Adrenal gland (tissue), 12 donors: Measurements from ENCODE around the gene VGLL3. TPM values are rescaled to one million over a fixed set of nuclear protein-coding genes. Genes with fewer than 3 reads are reported as not detected.

Experiments
- DNase-seq, 7 donors: peaks; one replicate each; pipeline ENCODE4 v3.0.0-alpha.2; 2019 to 2020
- H3K27ac ChIP-seq, 5 donors: fragments of 200-600 bp; sonication (generic) in 4 of 5; 1 replicate in 3 of 5; 2 replicates in 2 of 5; pipeline versions ENCODE4 v1.5.1 to v1.8.0; 2016 to 2020; ENCODE audit warnings: mild to moderate bottlenecking in 1 of 5
- H3K27me3 ChIP-seq: fragments of 200-600 bp; 2 replicates; pipeline ENCODE4 v1.8.0; 2021
- H3K36me3 ChIP-seq, 2 donors: fragments of 200-600 bp; replicated peaks in 1 of 2; 1 replicate in 1 of 2; 2 replicates in 1 of 2; pipeline versions ENCODE4 v1.5.1 to v1.8.0; 2018 to 2022
- H3K4me1 ChIP-seq, 2 donors: fragments of 200-600 bp; replicated peaks in 1 of 2; 1 replicate in 1 of 2; 2 replicates in 1 of 2; pipeline versions ENCODE4 v1.5.1 to v1.8.0; 2018 to 2021
- H3K4me3 ChIP-seq, 4 donors: fragments of 200-600 bp; sonication (generic) in 3 of 4; one replicate each; pipeline ENCODE4 v1.5.1; 2016 to 2018
- H3K9me3 ChIP-seq, 3 donors: fragments of 200-600 bp; sonication (generic) in 1 of 3; replicated peaks in 1 of 3; 1 replicate in 2 of 3; 2 replicates in 1 of 3; pipeline versions ENCODE4 v1.5.1 to v1.8.0; 2016 to 2021
- CTCF ChIP-seq, 6 experiments: fragments of 450-650 bp in 4 of 6; fragments of 200-600 bp in 2 of 6; sonication (generic) in 1 of 6; IDR thresholded peaks; 1 replicate in 5 of 6; 2 replicates in 1 of 6; pipeline versions ENCODE4 v1.5.1 to v1.8.0; 2016 to 2021; ENCODE audit warnings: antibody characterized with exemption in 6 of 6, mild to moderate bottlenecking in 2 of 6, moderate library complexity in 1 of 6
- POLR2A ChIP-seq, 2 donors: fragments of 450-650 bp; IDR thresholded peaks; one replicate each; pipeline ENCODE4 v1.6.1; 2017; ENCODE audit warnings: antibody characterized with exemption in 2 of 2, mild to moderate bottlenecking in 2 of 2, moderate library complexity in 1 of 2
- WGBS, 4 donors: extraction: QIAGEN DNeasy Blood & Tissue Kit in 2 of 4; methylation state at CpG; one replicate each; pipeline versions ENCODE4 v1.1.5 to v1.1.7; 2013 to 2017; 5-methylcytosine and 5-hydroxymethylcytosine counted together
- intact Hi-C, 2 donors: fragments of 100-400 bp; cut with DNase I; formaldehyde crosslinking; loops; one replicate each; pipeline versions ENCODE4 v1.14.1 to v1.15.0; 2022 to 2023
- polyA plus RNA-seq, 3 donors: library from polyadenylated mRNA; stranded (reverse); fragments of 200-250 nt in 2 of 3; fragments of 350-450 nt in 1 of 3; fragmentation: Illumina TruSeq in 1 of 3; extraction: RNeasy Lipid Tissue Mini Kit (QIAGEN cat#74804) in 1 of 3; gene quantifications; one replicate each; pipeline ENCODE4 v1.2.3, GENCODE V29; 2013 to 2014
- total RNA-seq, 9 donors: library from RNA; depleted of rRNA in 4 of 9; stranded (reverse); fragments of >200 nt in 4 of 9; fragments of 120-200 nt in 1 of 9; fragmentation: NEBNext Ultra II Directional in 1 of 9; extraction: Animal tissue kit (Norgen Biotek cat#: 25700) in 1 of 9; gene quantifications; one replicate each; pipeline versions ENCODE4 v1.1.0 to v1.2.4, GENCODE V29; 2013 to 2023
- donor health status: healthy with polysubstance abuse.
- donor health status: Bipolar disorder and iron deficiency.
- donor health status: DM: yes; HTN: yes; CAD: no.
- donor health status: DM: no; HTN: no; CAD: no.
- donor health status: DM: no; HTN: no; CAD: no.
- donor health status: DM: yes; HTN: yes; CAD: no.

The VGLL3 gene
- total and polyA plus RNA-seq, 12 donors, result 1.3 to 20.5 (median 3.9) TPM

GRCh38 chr3:86954226-86954625 is 36.7 kb downstream of the VGLL3 start:
- Histone ChIP-seq H3K4me3 (no peak overlapping the region), H3K27me3 (no peaks in the 10 kb centered on the region), H3K4me1 (no peaks in the 10 kb centered on the region), H3K27ac (no peak overlapping the region), H3K36me3 (no peaks in the 10 kb centered on the region), H3K9me3 (no peaks in the 10 kb centered on the region)
- DNase-seq, result no peak
- intact Hi-C loops, result no loop called here
- 64 to 83% (median 75%) methylated on average over 1 of the region's 1 CpG for WGBS, 4 donors
- no peak for TF ChIP-seq CTCF (IDR thresholded peaks at IDR 0.05)
- TF ChIP-seq POLR2A (IDR thresholded peaks at IDR 0.05), result no peak

DNA sequence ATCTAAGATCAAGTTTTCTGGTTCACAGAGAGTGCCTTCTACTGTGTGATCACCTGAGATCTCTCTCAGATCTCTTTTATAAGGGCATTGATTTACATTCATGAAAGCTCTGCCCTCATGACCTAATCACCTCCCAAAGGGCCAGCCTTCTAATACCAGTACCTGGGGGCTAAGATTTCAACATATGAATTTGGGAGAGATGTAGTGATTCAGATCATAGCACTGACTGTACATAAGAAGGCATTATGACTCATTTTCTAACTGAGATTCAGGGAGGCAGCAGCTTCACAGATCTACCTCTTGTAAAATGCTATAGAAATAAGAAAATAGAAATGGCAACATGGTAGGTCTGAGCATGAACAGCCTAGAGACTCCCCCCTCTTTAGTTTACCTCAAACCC is 39.6 kb downstream of the VGLL3 start:
- intact Hi-C loops, result no loop called here
- H3K27ac ChIP-seq, result no peak overlapping the region
- no peaks in the 10 kb centered on the region for H3K27me3 ChIP-seq
- no peak for TF ChIP-seq POLR2A (IDR thresholded peaks at IDR 0.05)
- TF ChIP-seq CTCF (IDR thresholded peaks at IDR 0.05), result no peak
- no peaks in the 10 kb centered on the region for H3K9me3 ChIP-seq
- no peaks in the 10 kb centered on the region for H3K36me3 ChIP-seq
- DNase-seq, result no peak
- H3K4me1 ChIP-seq, result no peaks in the 10 kb centered on the region
- H3K4me3 ChIP-seq, result no peak overlapping the region

DNA sequence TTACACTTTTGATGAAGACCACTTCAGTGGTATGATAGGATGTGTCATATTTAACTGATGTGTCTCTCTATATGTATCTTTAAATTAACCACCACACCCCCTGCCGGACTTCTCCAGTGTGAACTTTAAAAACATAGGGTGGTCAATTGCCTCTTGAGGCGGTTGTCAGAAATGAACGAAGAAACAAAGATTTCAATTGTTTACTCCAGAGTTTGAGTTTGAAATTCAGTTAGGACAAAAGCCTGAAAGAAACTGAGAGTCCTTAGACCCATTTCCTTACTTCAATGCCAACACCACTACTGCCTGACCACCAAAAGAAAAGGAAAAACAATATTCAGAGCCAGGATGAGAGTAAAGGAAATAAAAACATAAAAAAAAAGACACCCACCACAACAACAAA is 40.2 kb downstream of the VGLL3 start:
- H3K9me3 ChIP-seq, result no peaks in the 10 kb centered on the region
- H3K36me3 ChIP-seq, result no peaks in the 10 kb centered on the region
- H3K27ac ChIP-seq, result no peak overlapping the region
- H3K27me3 ChIP-seq, result no peaks in the 10 kb centered on the region
- WGBS, 4 donors, result 69 to 83% (median 74%) methylated on average over 3 of the region's 3 CpGs
- H3K4me1 ChIP-seq, result no peaks in the 10 kb centered on the region
- no peak overlapping the region for H3K4me3 ChIP-seq
- no peak for DNase-seq
- intact Hi-C loops, result no loop called here
- TF ChIP-seq CTCF (IDR thresholded peaks at IDR 0.05) (no peak), POLR2A (IDR thresholded peaks at IDR 0.05) (no peak)

DNA sequence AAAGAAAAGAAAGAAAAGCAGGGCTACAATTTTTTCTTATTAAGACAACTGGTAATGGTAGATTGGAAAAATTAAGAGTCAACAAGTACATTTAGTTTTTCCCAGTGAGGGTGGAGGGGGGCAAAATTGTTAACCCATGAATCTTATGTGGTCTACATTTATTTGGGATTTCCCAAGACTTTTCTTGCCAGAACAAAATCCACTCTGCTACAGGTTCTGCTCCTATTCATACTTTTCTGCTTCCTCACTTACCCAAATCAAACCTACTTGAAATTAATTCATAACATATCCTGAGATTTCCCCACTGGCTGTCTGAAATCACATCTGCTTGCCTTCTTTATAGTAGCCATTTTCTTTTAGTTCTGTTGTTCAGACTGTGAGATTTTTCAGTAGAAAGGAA is 41.1 kb downstream of the VGLL3 start:
- no peaks in the 10 kb centered on the region for H3K9me3 ChIP-seq
- no peak overlapping the region for H3K27ac ChIP-seq
- TF ChIP-seq POLR2A (IDR thresholded peaks at IDR 0.05) (no peak), CTCF (IDR thresholded peaks at IDR 0.05) (no peak)
- no peak overlapping the region for H3K4me3 ChIP-seq
- H3K27me3 ChIP-seq, result no peaks in the 10 kb centered on the region
- no peaks in the 10 kb centered on the region for H3K4me1 ChIP-seq
- intact Hi-C loops, result no loop called here
- H3K36me3 ChIP-seq, result no peaks in the 10 kb centered on the region
- DNase-seq, result no peak
